Astrocyte of the spinal cord (primary cell): ENCODE measurements around the gene COL4A4.

ENCODE experiments used
- DNase-seq: peaks from one replicate; pipeline ENCODE4 v3.0.0; 2011; ENCODE audit warnings: low read depth, low spot score
- H3K4me3 ChIP-seq: 2 replicates; pipeline ENCODE4 v1.5.1; 2011; ENCODE audit warnings: low read depth, mild to moderate bottlenecking, low read length, moderate library complexity
- CTCF ChIP-seq: IDR thresholded peaks from 2 replicates; pipeline ENCODE4 v1.5.1; 2012; ENCODE audit warnings: low read depth, mild to moderate bottlenecking, low read length, inconsistent platforms
- in situ Hi-C: cut with HindIII; loops from 2 replicates; pipeline ENCODE4 v1.10.0; 2017; ENCODE audit warnings: low sequenced_read_pairs

The COL4A4 gene

GRCh38 chr2:227016894-227017293 lies 147.1 kb downstream of the COL4A4 start:
- in situ Hi-C loops: no loop called here
- no peak overlapping the region for H3K4me3 ChIP-seq
- DNase-seq: no peak
- TF ChIP-seq CTCF: no peak

- in situ Hi-C loops: no loop called here
- TF ChIP-seq CTCF: no peak
- no peak for DNase-seq
- H3K4me3 ChIP-seq: no peak overlapping the region
Measured at GRCh38 chr2:227013881-227014280, 150.1 kb downstream of the COL4A4 start.

GRCh38 chr2:227013330-227013729 lies 150.7 kb downstream of the COL4A4 start:
- TF ChIP-seq CTCF: no peak
- DNase-seq: no peak
- H3K4me3 ChIP-seq: no peak overlapping the region
- in situ Hi-C loops: no loop called here

- in situ Hi-C loops: no loop called here
- H3K4me3 ChIP-seq: no peak overlapping the region
- peak; percentile 39 for DNase-seq
- TF ChIP-seq CTCF: no peak
Measured at GRCh38 chr2:227010433-227010832, 153.6 kb downstream of the COL4A4 start.

- no peak overlapping the region for H3K4me3 ChIP-seq
- TF ChIP-seq CTCF: no peak
- no peak for DNase-seq
- in situ Hi-C loops: no loop called here
Measured at GRCh38 chr2:227007940-227008339, 156.1 kb downstream of the COL4A4 start.

- TF ChIP-seq CTCF: no peak
- H3K4me3 ChIP-seq: no peak overlapping the region
- in situ Hi-C loops: no loop called here
- DNase-seq: no peak
Measured at GRCh38 chr2:227007148-227007547, 156.9 kb downstream of the COL4A4 start.
